Prostate gland (tissue), 2 donors: ENCODE results near the gene FANCE. TPM values are rescaled to one million over a fixed set of nuclear protein-coding genes. Genes with fewer than 3 reads are reported as not detected.
"Not testable (repeated sequence)": the region's sequence is repeated elsewhere in the genome, so short reads cannot be mapped to it uniquely, and the experiment has no call there.

Source experiments
- DNase-seq: peaks from one replicate; pipeline ENCODE4 v3.0.0-alpha.2; 2019; ENCODE audit warnings: low spot score
- H3K27ac ChIP-seq, 2 donors: fragments of 200-600 bp; sonication (generic); 2 replicates each; pipeline ENCODE4 v1.5.1; 2017 to 2019
- H3K27me3 ChIP-seq: fragments of 200-600 bp; sonication (generic); replicated peaks from 2 replicates; pipeline ENCODE4 v1.5.1; 2019; ENCODE audit not compliant: insufficient read depth
- H3K36me3 ChIP-seq, 2 donors: fragments of 200-600 bp; sonication (generic); 1 replicate in 1 of 2; 2 replicates in 1 of 2; pipeline versions ENCODE4 v1.5.1 to v1.8.1; 2017 to 2019
- H3K4me1 ChIP-seq: fragments of 200-600 bp; sonication (generic); replicated peaks from 2 replicates; pipeline ENCODE4 v1.5.1; 2019
- H3K4me3 ChIP-seq, 2 donors: fragments of 200-600 bp; sonication (generic); 2 replicates each; pipeline ENCODE4 v1.5.1; 2017 to 2019
- H3K9me3 ChIP-seq: fragments of 200-600 bp; sonication (generic); 2 replicates; pipeline ENCODE4 v1.5.1; 2017
- CTCF ChIP-seq, 4 experiments: fragments of 200-600 bp in 2 of 4; fragments of 450-650 bp in 2 of 4; sonication (generic) in 2 of 4; IDR thresholded peaks; 1 replicate in 3 of 4; 2 replicates in 1 of 4; pipeline ENCODE4 v1.5.1; 2016 to 2019; ENCODE audit warnings: antibody characterized with exemption in 4 of 4, mild to moderate bottlenecking in 2 of 4, moderate library complexity in 2 of 4
- POLR2A ChIP-seq: fragments of 450-650 bp; IDR thresholded peaks from one replicate; pipeline ENCODE4 v1.6.1; 2016; ENCODE audit warnings: antibody characterized with exemption, mild to moderate bottlenecking
- POLR2AphosphoS5 ChIP-seq: sonication (generic); formaldehyde crosslinking; IDR thresholded peaks from one replicate; pipeline ENCODE4 v1.6.1; 2017; ENCODE audit warnings: antibody characterized with exemption
- WGBS: methylation state at CpG from one replicate; pipeline ENCODE4 v1.1.5; 2018; 5-methylcytosine and 5-hydroxymethylcytosine counted together
- intact Hi-C: fragments of 100-400 bp; cut with DNase I; formaldehyde crosslinking; loops from one replicate; pipeline ENCODE4 v1.14.2; 2022
- microRNA-seq: library from miRNA; unstranded; fragments of <30 nt; microRNA quantifications from one replicate; pipeline ENCODE4, GENCODE V29; 2016
- small RNA-seq, 2 donors: library from RNA; depleted of rRNA; stranded (forward); fragments of <200 nt; gene quantifications; one replicate each; pipeline ENCODE3, GENCODE V24; 2016
- total RNA-seq, 2 donors: library from RNA; depleted of rRNA; stranded (reverse); fragments of >200 nt; gene quantifications; one replicate each; pipeline ENCODE4 v1.1.0, GENCODE V29; 2016

The FANCE gene
- total RNA-seq, 2 donors from 2014 or later, result 7.5 to 14.0 TPM

GRCh38 chr6:35512740-35513139 lies 60.6 kb downstream of the FANCE start, which contains the start of gene TULP1:
Gene TULP1, minus strand, starts transcription at chr6:35512896. Its CDS starts 38 bp downstream, at chr6:35512858.
- H3K4me1 ChIP-seq, result no peaks in the 10 kb centered on the region
- intact Hi-C loops, result no loop called here
- no peak for DNase-seq
- 85% methylated on average over 10 of the region's 10 CpGs for WGBS
- no peaks in the 10 kb centered on the region for H3K27me3 ChIP-seq
- no peaks in the 10 kb centered on the region for H3K9me3 ChIP-seq
- H3K4me3 ChIP-seq, result peak within 1 kb of the TSS; percentile 4 to 12
- no peaks in the 10 kb centered on the region for H3K36me3 ChIP-seq
- TF ChIP-seq CTCF (IDR thresholded peaks at IDR 0.05) (no peak), POLR2A (no peak), POLR2AphosphoS5 (no peak)
- no peak within 1 kb of the TSS for H3K27ac ChIP-seq

- intact Hi-C loops, result no loop called here
- no peaks in the 10 kb centered on the region for H3K27me3 ChIP-seq
- no peak for DNase-seq
- no peak for TF ChIP-seq CTCF (IDR thresholded peaks at IDR 0.05)
- TF ChIP-seq POLR2AphosphoS5, result no peak
- TF ChIP-seq POLR2A, result no peak
- no peak overlapping the region for H3K27ac ChIP-seq
- H3K4me1 ChIP-seq, result no peaks in the 10 kb centered on the region
- WGBS, result 83% methylated on average over 4 of the region's 4 CpGs
- H3K36me3 ChIP-seq, result no peaks in the 10 kb centered on the region
- H3K9me3 ChIP-seq, result no peaks in the 10 kb centered on the region
- no peak overlapping the region for H3K4me3 ChIP-seq
These were observed 62.4 kb downstream of the FANCE start for GRCh38 chr6:35514587-35514986.

GRCh38 chr6:35515939-35516338 lies 63.8 kb downstream of the FANCE start:
- H3K4me3 ChIP-seq, H3K27ac ChIP-seq, intact Hi-C loops, H3K27me3 ChIP-seq, H3K4me1 ChIP-seq, DNase-seq, H3K9me3 ChIP-seq, H3K36me3 ChIP-seq: not testable (repeated sequence)
- WGBS, result 84% methylated on average over 6 of the region's 6 CpGs

Small RNA genes within 50 kb of the gene (microRNA-seq; reads per million reads assigned to microRNA genes)
- 0.42 reads per million for gene MIR7111

Small RNA genes within 50 kb of the gene (small RNA-seq; reads per million reads assigned to genes)
- 0 reads per million in 2 donors for gene MIR7111

Other genes with a start within 250 kb of the FANCE start
- 1 to 10 TPM; 2.0 to 3.4 TPM for gene SCUBE3, start 238.4 kb upstream of the FANCE start, total RNA-seq
- gene ZNF76, start 192.6 kb upstream of the FANCE start, total RNA-seq, result 10 to 100 TPM; 39.5 to 75.5 TPM
- 10 to 100 TPM; 20.2 to 33.4 TPM for gene DEF6, start 154.5 kb upstream of the FANCE start, total RNA-seq
- gene PPARD, start 109.8 kb upstream of the FANCE start, total RNA-seq, result 10 to 100 TPM; 21.2 to 24.1 TPM
- 1,000 to 10,000 TPM in 1 of 2 donors, 100 to 1,000 TPM in 1; 897 to 2,172 TPM for gene RPL10A, start 16.1 kb downstream of the FANCE start, total RNA-seq
- 10 to 100 TPM; 34.1 to 41.1 TPM for gene TEAD3, start 44.7 kb downstream of the FANCE start, total RNA-seq
- under 1 TPM in 1 of 2 donors, not detected in 1; 0.27 TPM for gene TULP1, start 60.6 kb downstream of the FANCE start, total RNA-seq
- gene FKBP5, start 236.6 kb downstream of the FANCE start, total RNA-seq, result 100 to 1,000 TPM; 201 to 248 TPM